ENCODE data around the gene COL24A1.
"Not testable (repeated sequence)": the region's sequence is repeated elsewhere in the genome, so short reads cannot be mapped to it uniquely, and the experiment has no call there.

COL24A1 gene

DNA sequence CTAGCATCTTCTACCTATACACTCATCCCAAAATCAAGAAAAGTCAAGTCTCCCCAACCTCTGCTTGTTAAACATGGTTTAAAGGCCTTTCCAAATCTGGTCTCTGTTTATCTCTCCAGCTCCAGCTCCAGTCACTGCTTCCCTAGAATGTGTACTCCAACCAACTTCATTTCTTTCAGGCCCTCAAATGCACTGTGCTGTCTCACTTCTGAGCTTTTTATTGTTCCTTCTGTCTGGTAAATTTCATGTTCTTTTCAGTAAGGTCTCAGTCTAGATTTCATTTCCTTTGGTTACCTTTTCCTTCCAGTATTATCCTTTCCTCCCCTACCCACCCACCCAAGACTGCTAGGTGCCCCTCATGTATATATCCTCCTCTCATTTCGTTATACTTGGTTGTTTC is 3.7 kb downstream of the COL24A1 start:
- no peak for DNase-seq

DNA sequence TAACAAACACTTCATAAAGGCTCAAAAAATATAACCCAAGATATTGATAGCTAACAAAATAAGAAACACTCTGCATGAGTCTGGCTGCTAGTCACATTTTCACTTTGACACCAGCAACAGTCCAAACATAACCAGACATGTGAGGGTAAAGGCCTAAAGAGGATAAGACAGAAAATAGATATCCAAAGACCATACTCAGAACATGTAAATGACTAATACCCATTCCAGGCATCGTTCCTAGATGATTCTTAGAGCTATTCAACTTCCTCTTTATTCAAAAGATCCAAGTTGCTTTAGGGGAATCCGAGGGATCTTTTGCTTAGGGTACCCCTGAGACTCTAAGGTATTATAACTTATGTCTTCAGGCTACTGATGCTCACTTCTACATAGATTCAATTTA is 5.1 kb downstream of the COL24A1 start:
- no peak for DNase-seq

DNA sequence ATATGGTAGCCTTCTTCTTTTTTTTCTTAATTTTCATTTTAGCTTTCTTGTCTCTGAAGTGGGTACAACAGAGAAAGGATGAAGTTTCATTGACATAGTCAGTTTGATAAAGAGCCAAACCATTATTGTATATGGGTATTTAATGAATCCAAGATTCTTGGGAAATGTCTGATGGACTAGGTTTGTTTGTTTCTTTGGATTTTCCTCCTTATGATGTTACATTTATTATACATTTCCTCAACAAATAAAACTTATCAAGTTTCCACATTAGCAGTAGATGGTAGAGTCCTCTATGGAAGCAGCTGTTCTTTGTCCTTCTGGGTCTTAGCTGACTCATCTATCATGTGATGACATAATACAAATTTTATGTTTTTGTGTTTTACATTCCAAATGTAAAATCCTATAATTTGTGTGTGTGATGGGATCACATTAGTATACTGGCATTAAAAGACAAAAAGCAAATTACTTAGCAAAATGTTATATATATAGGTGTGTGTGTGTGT is 6.0 kb downstream of the COL24A1 start:
- no peak for DNase-seq

DNA sequence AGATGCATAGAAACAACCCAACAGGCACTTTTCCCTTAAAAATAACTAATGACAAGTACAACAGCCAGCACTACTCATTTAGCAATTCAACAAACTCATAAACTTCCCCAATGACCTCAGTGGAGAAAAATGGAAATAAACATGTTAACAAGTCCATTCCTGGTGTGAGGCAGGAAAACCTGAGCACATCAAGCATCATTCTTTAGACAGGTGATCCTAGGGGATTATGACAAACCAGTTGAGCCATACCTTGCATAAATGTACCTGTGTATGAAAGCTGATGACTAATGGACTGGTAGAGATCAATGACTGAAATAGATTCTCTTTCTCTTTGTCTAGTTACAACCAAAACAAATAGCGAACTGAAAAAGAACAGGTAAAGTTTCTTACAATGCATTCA is 7.0 kb downstream of the COL24A1 start:
- no peak for DNase-seq

DNA sequence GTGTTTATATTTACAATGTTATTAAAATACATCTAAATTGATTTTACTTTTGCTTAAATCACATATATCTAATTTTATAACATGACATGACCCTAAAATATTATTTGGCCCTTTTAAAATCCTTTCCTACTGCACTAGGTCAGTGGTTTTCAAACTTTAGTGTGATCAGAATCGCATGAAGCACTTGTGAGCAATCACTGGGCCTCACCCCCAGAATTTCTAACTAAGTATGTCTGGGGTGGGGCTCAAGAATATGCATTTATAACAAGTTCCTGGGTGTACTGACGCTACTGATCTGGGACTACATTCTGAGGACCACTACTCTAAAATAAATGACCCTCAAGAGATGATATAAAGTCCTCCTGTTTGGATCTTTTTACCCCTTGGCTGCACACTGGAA is 8.8 kb downstream of the COL24A1 start:
- DNase-seq = no peak

DNA sequence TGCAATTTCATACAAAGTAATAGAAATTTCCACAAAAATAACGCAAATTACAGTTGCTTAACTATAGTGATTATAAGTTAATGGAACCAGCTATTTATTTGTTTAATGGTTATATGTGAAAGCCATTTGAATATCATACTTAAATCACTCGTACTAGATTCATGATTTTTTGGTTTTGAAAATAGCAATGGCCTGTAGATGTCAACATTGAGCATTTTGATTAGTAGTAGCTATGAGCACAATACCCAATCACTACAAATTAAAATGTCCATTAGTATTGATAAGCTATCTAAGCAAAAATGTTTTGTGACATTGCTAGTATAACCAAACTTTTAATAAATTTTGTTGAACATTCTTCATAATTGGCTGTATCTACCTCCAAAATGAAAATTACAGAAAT is 10.0 kb downstream of the COL24A1 start:
- no peak for DNase-seq

DNA sequence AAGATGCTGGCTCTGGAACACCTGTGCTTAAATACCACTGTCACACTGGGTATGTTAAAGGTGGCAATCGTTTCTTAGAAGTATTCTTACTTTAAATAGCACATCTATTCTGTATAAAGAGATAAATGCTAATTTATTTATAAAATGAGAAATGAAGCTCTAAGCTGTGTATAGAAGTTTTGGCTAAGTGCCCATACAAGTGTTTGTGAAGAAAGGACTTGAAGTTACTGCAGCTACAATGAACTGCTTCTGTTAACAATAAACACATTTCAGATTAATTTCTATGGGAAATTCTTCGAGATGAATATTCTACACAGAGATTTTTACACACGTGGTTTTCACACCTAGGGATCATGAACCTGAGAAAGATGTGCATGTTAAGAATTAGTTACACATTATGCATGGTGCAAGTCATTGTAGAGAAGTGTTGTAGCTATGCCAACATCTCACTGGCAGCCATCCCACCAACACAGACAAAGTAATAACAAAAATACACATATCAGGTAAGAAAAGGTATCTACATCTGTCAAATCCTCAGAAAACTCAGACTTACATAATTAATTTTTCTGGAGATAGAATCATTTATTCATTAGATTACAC is 16.2 kb downstream of the COL24A1 start:
- DNase-seq = no peak

DNA sequence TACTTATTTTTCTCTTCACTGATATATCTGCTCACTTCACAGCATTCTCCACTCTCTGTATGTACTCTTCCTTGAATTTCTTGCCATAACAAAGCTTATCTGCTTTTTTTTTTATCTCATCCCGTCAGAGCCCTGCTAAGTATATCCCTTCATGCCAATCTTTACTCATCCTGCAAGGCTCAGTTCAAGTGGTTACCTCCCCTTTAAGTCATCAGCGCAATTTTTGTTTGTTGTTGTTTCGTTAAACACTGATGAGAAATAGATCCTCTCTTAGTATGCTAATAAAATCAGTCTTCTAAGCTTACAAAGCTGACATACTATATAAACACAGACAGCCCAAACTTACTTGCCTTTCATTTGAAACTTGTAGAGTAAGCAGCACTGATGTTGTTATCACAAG is 17.8 kb downstream of the COL24A1 start:
- no peak for DNase-seq

DNA sequence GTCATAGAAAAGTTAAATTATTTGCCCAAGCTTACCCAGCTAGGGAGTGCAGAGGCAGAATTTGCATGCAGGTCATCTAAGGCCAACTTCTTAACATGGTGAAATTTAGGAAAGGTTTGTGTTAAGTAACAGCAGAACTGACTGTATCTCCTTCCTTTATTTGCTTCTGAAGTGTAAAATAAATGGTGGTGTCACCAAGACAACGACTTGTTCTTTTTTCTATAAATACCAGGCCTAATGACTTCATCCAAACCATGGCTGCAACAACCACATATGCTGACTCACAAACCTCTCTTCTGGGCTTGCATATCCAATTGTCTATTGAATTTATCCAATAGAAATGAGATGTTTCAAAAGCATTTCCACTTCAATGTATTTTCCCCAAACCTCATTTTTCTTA is 19.1 kb downstream of the COL24A1 start:
- no peak for DNase-seq

DNA sequence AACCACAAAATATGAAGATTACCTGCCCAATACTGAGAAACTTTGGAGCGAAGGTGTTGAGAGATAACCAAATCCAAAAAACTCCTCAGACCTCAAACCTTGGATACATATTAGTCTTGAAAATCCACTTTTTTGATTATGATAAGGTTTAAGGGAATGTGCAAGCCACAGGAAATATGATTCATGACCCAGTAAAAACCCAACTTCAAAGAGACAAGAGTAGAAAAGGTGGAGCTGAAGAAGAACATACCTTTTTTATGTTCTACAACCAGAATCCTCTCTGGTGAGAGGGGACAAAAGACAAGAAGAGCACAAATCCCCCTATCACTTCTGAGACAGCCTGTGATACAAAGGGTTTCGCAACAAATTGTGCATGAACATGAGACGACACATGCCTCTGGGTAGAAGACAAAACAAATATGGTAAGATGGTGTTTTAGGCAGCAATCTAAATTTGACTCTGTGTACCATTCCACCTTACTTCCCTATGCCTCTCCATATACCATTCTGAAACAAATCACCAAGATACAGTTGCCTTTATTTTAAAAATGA is 37.3 kb downstream of the COL24A1 start:
- no peak for DNase-seq

DNA sequence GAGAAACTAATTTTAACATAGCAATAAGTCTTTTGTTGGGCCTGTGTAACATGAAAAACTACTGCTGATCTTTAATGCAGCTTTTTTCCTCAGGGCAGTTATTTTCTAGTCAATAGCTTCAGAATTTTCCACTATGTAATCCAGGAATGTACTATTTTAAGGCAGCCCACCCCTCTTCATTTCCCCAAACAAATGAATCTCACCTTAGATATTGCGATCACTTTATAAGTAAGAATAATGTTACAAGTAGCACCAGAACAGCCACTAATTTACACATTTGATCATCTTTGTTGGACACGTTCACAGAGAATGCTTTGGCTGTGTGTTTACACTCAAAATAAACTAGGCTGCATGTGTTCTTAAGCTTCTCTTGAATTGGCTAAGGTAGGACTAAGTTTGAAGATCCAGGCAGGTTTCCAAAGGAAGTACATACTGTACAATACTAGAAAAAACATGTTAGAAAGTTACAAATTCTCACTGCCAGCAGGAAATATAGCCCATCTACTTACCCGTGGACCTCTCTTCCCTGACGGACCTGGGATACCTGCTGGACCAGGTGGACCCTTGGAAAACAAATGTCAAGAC is 41.7 kb downstream of the COL24A1 start:
- DNase-seq = no peak

DNA sequence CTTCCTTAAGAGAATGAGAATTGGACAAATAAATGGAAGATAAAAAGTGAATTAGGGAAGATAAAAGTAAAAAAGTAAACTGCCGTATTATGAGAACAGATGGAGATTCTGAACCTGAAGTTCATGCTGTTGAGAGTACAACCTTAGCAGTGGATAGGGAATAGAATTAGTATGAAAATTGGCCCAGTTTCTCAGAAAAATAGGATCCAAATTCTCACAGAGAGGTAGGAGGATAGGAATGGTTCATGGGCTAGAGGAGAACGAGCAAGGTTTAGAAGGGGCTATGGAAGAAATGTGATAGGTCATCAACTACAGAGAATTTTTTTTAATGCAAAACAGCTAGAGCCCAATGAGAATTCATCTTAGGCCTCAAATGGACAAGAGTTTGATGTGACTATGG is 42.3 kb downstream of the COL24A1 start:
- DNase-seq = no peak

DNA sequence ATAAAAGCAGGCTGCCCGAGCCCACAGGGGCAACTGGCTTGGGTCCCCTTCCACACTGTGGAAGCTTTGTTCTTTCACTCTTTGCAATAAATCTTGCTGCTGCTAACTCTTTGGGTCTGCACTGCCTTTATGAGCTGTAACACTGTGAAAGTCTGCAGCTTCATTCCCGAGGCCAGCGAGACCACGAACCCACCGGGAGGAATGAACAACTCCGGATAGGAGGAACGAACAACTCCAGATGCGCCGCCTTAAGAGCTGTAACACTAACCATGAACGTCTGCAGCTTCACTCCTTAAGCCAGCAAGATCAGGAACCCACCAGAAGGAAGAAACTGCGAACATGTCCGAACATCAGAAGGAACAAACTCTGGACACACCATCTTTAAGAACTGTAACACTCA is 45.0 kb downstream of the COL24A1 start:
- not testable (repeated sequence) for DNase-seq

DNA sequence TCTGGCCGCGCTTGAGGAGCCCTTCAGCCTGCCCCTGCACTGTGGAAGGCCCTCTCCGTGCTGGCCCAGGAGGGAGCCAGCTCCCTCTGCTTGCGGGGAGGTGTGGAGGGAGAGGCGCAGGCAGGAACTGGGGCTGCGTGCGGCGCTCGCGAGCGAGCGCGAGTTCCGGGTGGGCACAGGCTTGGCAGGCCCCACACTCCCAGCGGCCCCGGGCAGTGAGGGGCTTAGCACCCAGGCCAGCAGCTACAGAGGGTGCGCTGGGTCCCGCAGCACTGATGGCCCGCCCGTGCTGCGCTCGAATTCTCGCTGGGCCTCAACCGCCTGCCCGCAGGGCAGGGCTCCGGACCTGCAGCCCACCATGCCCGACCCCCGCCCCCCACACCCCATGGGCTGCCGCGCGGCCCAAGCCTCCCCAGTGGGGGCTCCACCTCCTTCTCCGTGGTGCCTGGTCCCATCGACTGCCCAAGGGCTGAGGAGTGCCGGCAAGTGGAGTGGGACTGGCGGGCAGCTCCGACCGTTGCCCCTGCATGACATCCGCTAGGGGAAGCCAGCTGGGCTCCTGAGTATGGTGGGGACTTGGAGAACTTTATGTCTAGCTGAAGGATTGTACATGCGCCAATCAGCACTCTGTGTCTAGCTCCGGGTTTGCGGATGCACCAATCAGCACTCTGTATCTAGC is 46.0 kb downstream of the COL24A1 start:
- no peak for DNase-seq

DNA sequence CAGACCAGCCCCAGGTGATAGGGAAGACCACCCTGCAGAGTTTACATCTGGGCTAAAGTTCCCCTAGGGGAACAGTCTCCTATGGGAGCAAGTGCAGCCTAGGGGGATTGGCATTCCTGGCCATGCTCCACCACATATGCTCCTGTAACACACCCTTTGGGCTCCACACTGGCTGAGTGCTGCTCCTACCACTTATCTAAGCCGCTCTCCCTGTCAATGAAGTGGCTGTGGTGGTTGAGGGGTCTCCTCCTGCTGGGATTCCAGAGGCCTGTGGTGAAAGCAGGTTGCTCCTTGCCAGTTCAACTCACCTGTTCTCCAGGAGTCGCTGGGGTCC is 51.1 kb downstream of the COL24A1 start:
- no peak for DNase-seq

DNA sequence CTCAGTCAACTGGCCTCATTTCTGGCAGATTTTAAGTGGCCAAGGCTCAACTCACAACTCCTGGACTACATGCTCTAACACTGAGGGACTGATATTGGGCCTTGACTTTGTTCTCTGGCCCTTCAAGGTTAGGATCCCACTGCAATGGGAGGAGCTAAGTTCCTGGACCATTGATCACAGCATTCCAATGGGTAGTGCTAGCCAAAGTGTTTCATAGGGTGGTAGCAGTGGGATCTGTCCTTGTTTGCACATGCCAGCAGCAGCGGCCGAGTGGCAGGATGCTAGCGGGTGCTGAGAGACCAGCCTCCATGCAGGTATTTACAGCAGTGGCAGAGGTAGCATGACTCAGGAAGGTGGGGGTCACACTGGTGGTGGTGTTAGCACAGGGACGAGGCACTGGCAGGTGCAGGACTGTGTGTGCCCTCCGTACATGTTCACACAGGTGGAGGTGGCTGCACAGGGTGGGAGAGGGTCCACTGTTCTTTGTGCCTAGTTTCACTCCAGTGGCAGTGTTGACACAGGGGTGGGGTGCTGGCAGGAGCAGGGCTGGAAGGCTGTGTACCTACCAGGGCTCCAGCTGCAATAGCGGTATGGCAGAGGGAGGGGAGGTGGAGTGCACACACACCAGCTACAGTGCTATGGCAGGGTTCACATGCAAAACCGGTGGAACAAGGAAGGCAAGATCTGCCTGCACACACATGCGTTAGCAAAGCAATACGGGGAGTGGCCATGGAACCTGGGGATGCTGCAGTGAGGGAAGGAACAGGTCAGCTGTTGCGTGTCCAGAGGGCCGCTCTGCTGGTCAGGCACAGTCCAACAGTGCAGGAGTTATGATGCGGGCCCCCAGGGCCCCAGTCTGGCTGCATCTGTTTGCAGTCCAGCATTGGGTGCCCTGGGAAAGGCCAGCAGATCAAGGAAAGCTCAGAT is 51.7 kb downstream of the COL24A1 start:
- no peak for DNase-seq

DNA sequence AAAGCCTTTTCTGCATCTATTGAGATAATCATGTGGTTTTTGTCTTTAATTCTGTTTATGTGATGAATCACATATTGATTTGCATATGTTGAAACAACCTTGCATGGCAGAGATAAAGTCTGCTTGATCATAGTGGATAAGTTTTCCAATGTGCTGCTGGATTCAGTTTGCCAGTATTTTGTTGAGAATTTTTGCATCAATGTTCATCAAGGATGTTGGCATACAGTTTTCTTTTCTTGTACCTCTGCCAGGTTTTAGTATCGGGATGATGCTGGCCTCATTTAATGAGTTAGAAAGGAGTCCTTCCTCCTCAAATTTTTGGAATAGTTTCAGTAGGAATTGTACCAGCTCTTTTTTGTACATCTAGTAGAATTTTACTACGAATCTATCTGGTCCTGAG is 55.0 kb downstream of the COL24A1 start:
- no peak for DNase-seq

DNA sequence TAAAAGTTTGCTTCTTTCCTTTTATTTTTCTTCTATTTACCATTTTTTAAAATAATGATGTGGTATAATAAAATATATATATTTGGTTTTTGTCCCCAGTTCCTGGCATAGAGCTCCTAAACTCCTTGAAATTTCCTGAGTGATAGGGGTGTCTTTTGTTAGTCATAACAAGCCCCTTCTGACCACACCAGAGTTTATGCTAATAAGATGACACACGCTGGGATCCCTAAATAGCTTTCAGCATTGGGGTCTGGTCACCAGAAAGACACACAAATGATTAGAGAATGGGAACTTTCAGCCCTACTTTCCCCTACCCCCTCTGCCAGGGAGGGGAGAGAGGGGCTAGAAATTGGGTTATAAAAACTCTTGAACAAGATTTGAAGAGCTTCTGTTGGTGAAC is 56.2 kb downstream of the COL24A1 start:
- no peak for DNase-seq

DNA sequence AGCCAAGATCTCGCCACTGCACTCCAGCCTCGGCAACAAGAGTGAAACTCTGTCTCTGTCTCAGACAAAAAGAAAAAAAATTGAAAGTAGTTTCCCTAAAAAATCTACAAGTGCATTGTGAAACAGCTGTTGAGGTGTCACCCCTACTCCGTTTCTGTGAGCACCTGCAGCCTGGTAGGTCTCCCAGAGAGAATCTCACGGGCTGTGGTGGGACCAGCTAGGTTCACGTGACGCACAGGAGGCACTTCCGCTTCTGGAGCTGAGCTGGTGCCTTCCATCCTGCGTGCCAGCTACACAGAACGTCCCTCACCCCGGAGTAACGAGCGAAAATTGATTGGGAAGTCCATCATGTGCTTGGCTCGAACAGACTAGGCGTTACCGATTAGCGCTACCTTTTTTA is 66.8 kb downstream of the COL24A1 start:
- DNase-seq = no peak

DNA sequence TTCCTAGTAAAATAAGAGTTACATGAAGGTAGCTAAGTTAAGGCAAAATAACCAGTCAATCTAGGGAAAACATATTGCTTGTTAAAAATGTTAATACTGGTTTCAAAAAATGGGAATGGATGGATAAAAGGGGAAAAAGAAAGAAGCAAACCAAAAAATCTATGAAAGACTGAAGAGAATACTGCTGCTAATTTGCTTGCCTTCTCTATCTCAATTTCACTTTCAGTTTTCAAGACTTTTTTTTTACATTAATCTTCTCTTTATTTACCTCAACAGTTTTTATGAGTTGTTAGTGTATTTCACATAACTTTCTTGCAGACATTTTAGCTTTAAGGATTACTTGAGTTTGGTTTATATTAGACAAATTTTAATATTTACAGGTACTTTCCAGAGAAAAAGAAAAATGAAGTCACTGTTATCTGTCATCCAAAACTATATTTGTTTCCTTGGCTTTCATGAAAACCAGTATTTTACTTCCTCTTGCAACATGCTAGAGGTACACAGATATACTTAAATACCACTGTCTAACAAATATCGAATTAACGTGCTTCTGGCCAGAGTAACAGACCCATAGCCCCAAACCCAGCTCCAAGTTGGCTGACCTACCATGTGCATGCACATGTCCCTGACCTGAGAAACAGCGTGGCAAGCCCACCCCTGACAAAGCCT is 70.7 kb downstream of the COL24A1 start:
- no peak for DNase-seq

DNA sequence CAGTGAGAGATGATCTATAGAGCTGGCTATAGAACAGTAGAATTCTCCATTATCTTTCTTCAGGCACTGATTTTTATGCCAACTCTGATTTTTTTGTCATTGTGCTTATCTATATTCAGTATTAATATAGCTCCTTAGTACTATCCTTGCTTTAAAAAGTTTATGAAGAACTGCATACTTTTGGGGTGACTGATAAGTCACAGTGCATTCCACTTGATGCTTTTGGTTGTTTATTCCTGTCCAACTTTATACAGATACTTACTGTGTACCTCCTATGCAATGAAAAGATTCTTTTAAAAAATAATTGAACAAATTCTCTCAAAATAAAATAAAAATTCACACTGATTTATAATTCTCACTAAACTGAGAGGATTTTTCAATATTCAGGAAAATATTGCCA is 71.6 kb downstream of the COL24A1 start:
- no peak for DNase-seq

DNA sequence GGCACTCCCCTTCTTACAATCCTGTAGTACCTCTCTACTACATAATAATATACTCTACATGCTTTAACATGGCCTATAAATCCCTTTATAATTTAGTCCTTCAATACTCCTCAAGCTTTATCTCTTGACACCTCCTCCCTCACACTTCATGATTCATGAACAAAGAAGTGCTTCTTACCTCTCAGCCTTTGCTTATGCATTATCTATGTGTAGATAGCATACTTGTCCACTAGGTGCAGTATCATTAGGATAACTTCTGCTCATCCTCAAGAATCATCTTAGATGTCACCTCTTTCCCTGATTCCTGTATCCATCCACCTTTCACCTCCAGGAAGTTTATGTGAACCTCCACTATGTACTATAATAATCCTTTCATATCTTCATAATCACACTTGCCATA is 74.4 kb downstream of the COL24A1 start:
- DNase-seq = no peak

DNA sequence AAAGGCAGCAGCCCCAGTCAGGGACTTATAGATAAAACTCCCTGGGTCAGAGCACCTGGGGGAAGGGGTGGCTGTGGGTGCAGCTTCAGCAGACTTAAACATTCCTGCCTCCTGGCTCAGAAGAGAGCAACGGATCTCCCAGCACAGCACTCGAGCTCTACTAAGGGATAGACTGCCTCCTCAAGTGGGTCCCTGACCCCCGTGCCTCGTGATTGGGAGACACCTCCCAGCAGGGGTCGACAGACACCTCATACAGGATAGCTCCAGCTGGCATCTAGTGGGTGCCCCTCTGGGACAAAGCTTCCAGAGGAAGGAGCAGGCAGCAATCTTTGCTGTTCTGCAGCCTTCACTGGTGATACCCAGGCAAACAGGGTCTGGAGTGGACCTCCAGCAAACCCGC is 84.1 kb downstream of the COL24A1 start:
- DNase-seq = not testable (repeated sequence)
